Measurements from ENCODE around the gene PACSIN1.

Gene PACSIN1

DNA sequence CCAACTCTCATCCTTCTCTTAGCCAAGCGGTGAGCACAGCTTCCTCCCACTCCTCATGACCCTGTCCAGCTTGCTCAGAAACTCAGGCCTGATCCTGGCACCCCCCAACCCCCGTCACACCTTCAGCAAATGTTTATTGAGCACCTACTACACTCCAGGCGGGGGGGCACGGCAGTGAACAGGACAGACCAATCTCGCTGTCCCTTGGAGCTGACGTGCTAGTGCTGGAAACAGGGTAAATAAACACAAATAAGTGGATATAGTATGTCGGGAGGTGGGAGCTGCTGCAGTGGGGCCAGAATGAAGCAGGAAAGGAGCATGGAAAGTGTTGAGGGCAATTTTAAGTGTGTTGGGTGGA lies 97.6 kb downstream of the PACSIN1 start:
- DNase-seq, result no peak

GRCh38 chr6:34564181-34564580 lies 98.3 kb downstream of the PACSIN1 start:
- DNase-seq, result no peak

- no peak for DNase-seq
Observed at GRCh38 chr6:34565722-34566137, 99.9 kb downstream of the PACSIN1 start.

- no peak for DNase-seq
Observed at GRCh38 chr6:34566830-34567546, 101.1 kb downstream of the PACSIN1 start.

GRCh38 chr6:34568341-34569201 lies 102.7 kb downstream of the PACSIN1 start:
- DNase-seq, result no peak

- DNase-seq, result no peak
Observed at GRCh38 chr6:34569361-34569973, 103.6 kb downstream of the PACSIN1 start.

DNA sequence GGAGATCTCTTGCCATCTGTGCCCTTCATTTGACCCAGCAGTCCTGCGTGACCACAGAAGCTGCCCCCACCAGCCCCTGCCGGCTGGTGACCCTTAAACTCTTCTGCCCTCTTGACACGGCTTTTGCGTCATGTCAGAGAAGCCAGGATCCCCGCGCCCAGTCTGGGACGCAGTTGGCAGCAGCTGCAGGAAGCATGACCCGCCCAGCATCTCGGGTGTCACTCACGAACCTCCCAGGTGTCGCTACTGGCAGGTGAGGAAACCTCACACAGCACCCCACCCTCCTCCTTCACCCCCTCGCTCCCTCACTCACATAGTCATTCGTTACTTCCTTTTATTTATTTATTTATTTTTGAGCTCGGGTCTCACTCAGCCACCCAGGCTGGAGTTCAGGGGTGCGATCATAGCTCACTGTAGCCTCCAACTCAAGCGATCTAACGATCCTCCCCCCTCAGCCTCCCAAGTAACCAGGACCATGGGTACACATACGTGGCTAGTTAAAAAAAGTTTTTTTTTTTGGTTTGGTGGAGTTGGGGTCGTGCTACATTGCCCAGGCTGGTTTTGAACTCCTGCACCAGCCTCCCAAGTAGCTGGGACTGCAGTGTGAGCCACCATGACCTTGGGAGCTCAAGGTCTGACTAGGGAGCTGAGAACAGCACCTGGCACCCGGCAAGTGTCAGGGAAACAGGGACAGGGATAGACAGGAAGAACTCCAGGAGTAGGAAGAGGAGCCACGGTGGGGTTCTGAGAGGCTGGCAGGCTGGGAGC lies 104.4 kb downstream of the PACSIN1 start:
- no peak for DNase-seq

- DNase-seq, result no peak
Observed at GRCh38 chr6:34571388-34571787, 105.5 kb downstream of the PACSIN1 start.

- DNase-seq, result no peak
Observed at GRCh38 chr6:34572021-34572420, 106.1 kb downstream of the PACSIN1 start.

GRCh38 chr6:34572585-34572984 lies 106.7 kb downstream of the PACSIN1 start:
- DNase-seq, result no peak

- DNase-seq, result no peak
Observed at GRCh38 chr6:34573567-34574183, 107.8 kb downstream of the PACSIN1 start.

- DNase-seq, result no peak
Observed at GRCh38 chr6:34574647-34575293, 108.9 kb downstream of the PACSIN1 start.

DNA sequence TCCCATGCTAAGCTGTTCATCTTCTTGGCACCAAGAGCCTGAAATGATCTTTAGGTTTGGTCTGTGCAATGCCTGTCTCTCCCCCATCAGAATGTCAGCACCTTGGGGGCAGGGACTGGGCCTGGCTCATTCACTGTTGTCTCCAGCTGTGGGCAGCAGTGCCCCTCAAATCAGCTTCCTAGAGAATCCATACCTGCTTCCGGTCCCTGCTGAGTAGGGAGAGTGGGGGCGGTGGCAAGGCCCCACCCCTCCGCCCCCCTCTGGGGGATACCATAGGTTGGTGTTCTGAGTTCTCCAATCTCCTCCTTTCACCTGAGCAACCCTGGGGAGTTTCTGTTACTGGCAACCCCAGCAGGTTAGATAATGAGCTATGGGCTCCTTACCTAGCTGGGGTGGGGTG lies 109.5 kb downstream of the PACSIN1 start:
- no peak for DNase-seq

DNA sequence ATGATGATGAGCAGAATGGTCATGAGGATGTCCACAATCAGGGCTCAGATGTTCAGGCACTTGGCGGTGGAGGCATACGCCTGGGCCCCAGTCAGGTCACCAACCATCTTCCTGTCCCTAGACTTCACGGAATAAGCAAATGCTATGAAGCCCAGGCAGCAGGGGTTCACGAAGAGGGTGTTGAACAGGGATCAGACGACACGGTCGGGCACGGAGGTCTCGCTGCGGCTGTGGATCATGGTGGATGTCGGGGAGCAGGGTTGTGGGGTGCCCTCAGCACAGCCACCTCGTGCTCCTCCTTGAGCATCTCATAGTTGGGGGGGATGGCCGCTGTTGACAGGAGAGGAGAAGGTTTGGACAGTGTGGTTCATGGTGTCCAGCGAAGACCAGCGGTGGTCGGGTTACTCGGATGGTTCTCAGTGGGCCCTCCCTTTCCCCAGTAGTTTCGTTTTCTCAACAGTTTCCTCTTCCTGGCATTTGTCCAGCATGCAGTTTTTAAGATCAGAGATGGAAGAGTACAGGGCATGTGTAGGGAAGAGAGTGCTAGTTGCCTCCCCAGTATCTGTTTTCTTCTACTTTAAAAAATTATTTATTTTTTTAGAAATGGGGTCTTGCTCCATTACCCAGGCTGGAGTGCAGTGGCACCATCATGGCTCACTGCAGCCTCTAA lies 110.5 kb downstream of the PACSIN1 start:
- DNase-seq, result no peak

DNA sequence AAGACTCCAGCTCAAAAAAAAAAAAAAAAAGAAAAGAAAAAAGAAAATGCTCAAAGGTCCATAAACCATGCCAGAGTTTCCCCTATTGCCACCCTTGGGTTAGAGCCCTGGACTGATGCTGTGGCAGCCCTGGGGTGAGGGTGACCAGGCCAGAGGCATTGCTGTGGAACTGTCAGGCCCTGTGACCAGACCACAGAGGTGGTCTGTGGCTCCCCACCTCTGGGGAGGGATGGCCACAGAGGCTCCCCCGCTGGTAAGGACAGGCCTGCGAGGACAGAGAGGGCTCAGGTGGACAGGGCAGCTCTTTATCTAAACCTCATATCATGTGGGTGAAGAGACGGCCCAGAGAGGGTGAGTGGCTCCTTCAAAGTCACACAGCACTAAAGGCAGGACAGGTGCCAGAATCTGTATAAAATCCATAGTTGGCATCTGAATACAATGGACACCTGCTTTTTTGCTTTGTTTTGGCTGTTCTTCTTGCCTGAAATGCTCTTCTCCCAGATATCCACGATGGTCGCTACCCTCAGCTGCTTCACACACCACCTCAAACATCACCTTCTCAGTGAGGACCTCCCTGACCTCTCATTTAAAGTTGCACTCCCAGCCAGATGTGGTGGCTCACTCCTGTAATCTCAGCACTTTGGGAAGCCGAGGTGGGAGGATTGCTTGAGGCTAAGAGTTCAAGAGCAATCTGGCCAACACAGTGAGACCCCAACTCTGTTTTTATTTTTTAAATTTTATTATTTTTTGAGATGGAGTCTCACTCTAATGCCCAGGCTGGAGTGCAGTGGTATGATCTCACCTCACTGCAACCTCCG lies 112.8 kb downstream of the PACSIN1 start:
- no peak for DNase-seq

- no peak for DNase-seq
Observed at GRCh38 chr6:34580707-34581560, 115.1 kb downstream of the PACSIN1 start.

GRCh38 chr6:34581561-34581920 lies 115.7 kb downstream of the PACSIN1 start:
- DNase-seq, result no peak

GRCh38 chr6:34583461-34583860 lies 117.6 kb downstream of the PACSIN1 start:
- no peak for DNase-seq

DNA sequence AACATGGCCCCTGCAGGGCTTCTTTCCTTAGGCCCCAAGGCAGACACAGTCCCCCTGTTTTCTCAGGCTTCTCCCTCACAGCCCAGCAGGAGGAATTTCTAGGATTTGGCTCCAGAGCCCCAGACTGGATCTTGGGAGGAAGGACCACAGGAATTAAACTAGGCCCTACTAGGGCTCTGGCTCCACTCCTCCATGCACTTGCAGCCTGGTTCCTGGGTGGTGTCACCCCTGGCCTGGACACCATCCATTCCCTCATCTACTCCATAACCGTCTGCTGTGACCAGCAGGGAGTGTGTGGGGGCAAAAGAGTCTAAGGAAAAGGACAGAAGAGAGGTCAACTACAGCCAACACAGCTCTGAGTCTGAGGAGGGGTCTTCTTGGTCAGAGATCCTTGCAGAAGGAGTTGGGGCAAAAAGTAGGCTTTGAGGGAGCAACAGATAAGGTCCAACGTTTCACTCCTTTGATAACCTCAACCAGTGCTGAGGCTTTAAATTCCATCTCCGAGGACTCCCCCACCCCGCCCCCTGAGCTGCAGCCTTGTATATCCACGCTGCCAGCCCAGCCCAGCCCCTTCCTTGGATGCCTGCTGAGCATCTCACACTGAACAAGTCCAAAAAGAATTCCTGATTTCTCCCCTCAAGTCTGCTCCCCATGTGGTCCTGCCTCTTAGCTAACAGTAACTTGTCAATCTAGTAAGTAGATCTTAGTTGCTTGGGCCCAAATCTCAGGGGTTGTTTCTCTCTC lies 118.2 kb downstream of the PACSIN1 start:
- no peak for DNase-seq

Measured in inflammatory macrophage (primary cell).